Gastrocnemius medialis (tissue), 4 donors: ENCODE results near the gene PRR16. TPM values are rescaled to one million over a fixed set of nuclear protein-coding genes. Genes with fewer than 3 reads are reported as not detected.

Experiments
- ATAC-seq, 2 donors: fragments of 150-250 bp; one replicate each; pipeline ENCODE4 v1.9.1; 2016
- DNase-seq, 2 donors: peaks; one replicate each; pipeline ENCODE4 v3.0.0-alpha.2; 2019
- H3K27ac ChIP-seq, 4 donors: fragments of 200-600 bp; sonication (generic); 1 replicate in 1 of 4; 2 replicates in 3 of 4; pipeline ENCODE4 v1.5.1; 2016 to 2018; ENCODE audit warnings: mild to moderate bottlenecking in 2 of 4, moderate library complexity in 1 of 4
- H3K27me3 ChIP-seq, 3 donors: fragments of 200-600 bp; sonication (generic) in 2 of 3; 1 replicate in 1 of 3; 2 replicates in 2 of 3; pipeline versions ENCODE4 v1.5.1 to v1.6.0; 2016 to 2019; ENCODE audit warnings: mild to moderate bottlenecking in 1 of 3, moderate library complexity in 1 of 3
- H3K36me3 ChIP-seq, 2 donors: fragments of 200-600 bp; sonication (generic) in 1 of 2; one replicate each; pipeline ENCODE4 v1.5.1; 2017 to 2018
- H3K4me1 ChIP-seq, 2 donors: fragments of 200-600 bp; sonication (generic) in 1 of 2; one replicate each; pipeline ENCODE4 v1.5.1; 2016 to 2017; ENCODE audit warnings: mild to moderate bottlenecking in 2 of 2
- H3K4me3 ChIP-seq, 4 donors: fragments of 200-600 bp; sonication (generic) in 3 of 4; 1 replicate in 1 of 4; 2 replicates in 3 of 4; pipeline ENCODE4 v1.5.1; 2016 to 2019; ENCODE audit warnings: mild to moderate bottlenecking in 2 of 4
- H3K9me3 ChIP-seq, 3 donors: fragments of 200-600 bp; sonication (generic) in 2 of 3; 1 replicate in 1 of 3; 2 replicates in 2 of 3; pipeline ENCODE4 v1.5.1; 2016 to 2019
- POLR2A ChIP-seq, 2 donors: fragments of 450-650 bp; IDR thresholded peaks; one replicate each; pipeline ENCODE4 v1.6.1; 2017; ENCODE audit warnings: antibody characterized with exemption in 2 of 2, mild to moderate bottlenecking in 2 of 2, moderate library complexity in 2 of 2
- in situ Hi-C, 4 donors: fragments of 200-750 bp; cut with MboI; loops; one replicate each; pipeline versions ENCODE4 v1.15.0 to v1.8.0; 2017; ENCODE audit warnings: low sequenced_read_pairs in 4 of 4
- intact Hi-C: fragments of 100-400 bp; cut with DNase I; formaldehyde crosslinking; loops from one replicate; pipeline ENCODE4 v1.15.1; 2023; ENCODE audit warnings: low total_unique reads
- total RNA-seq, 4 donors: library from RNA; depleted of rRNA; stranded (reverse); fragments of >200 nt; gene quantifications; one replicate each; pipeline versions ENCODE4 v1.1.0 to v1.2.3, GENCODE V29; 2016
- TF ChIP-seq, protein P1 (sequence below), 5 experiments: fragments of 450-650 bp in 3 of 5; fragments of 200-600 bp in 2 of 5; sonication (generic) in 2 of 5; IDR thresholded peaks in 4 of 5; conservative IDR thresholded peaks in 1 of 5; 1 replicate in 4 of 5; 2 replicates in 1 of 5; pipeline ENCODE4 v1.5.1; 2016 to 2019; ENCODE audit warnings: antibody characterized with exemption in 5 of 5, mild to moderate bottlenecking in 3 of 5, moderate library complexity in 3 of 5

Gene PRR16
- total RNA-seq, 4 donors from 2014 or later, result 0.66 to 3.9 (median 2.6) TPM

DNA sequence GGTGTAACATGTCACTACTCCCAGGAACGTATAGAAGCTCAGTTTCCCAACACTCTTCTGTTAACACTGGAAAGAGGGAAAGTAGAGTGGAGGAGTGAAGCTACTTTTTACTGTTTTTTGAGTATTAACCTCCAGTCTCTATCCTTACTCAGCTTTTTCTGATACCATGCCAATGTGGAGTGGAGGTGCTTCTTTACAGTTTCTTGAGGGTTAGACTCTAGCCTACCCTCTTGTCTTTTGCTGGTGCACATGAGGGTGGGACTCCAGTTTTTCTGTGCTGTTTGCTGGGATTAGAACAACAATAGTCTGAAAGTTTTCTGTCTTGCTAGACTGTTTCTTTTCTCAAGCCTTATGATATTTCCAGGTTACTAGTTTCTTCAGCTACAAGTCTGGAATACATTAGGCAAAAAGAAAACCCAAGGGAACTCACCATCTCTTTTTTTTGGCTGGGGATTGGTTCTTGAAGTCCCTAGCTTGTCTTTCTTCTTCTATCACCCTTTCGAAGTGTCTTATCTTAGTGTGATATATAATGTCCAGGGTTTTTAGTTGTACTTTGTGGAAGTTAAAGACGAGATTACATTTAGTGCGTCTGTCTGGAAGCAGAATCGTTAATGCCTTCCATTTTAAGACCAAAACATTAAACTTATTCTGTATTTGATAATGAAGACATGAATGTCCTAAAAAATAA, 35.9 kb downstream of the PRR16 start:
- no peak for ATAC-seq
- no peak for DNase-seq
- Histone ChIP-seq H3K27ac (no peak overlapping the region), H3K4me3 (no peak overlapping the region), H3K27me3 (no peaks in the 10 kb centered on the region), H3K36me3 (no peaks in the 10 kb centered on the region), H3K9me3 (no peaks in the 10 kb centered on the region), H3K4me1 (no peaks in the 10 kb centered on the region)
- in situ Hi-C loops, result no loop called here
- intact Hi-C loops, result no loop called here
- TF ChIP-seq, protein P1, sequence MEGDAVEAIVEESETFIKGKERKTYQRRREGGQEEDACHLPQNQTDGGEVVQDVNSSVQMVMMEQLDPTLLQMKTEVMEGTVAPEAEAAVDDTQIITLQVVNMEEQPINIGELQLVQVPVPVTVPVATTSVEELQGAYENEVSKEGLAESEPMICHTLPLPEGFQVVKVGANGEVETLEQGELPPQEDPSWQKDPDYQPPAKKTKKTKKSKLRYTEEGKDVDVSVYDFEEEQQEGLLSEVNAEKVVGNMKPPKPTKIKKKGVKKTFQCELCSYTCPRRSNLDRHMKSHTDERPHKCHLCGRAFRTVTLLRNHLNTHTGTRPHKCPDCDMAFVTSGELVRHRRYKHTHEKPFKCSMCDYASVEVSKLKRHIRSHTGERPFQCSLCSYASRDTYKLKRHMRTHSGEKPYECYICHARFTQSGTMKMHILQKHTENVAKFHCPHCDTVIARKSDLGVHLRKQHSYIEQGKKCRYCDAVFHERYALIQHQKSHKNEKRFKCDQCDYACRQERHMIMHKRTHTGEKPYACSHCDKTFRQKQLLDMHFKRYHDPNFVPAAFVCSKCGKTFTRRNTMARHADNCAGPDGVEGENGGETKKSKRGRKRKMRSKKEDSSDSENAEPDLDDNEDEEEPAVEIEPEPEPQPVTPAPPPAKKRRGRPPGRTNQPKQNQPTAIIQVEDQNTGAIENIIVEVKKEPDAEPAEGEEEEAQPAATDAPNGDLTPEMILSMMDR (IDR thresholded peaks at IDR 0.05 in 4 of 5, conservative IDR thresholded peaks at IDR 0.05 in 1 of 5), result no peak
- TF ChIP-seq POLR2A (IDR thresholded peaks at IDR 0.05), result no peak

DNA sequence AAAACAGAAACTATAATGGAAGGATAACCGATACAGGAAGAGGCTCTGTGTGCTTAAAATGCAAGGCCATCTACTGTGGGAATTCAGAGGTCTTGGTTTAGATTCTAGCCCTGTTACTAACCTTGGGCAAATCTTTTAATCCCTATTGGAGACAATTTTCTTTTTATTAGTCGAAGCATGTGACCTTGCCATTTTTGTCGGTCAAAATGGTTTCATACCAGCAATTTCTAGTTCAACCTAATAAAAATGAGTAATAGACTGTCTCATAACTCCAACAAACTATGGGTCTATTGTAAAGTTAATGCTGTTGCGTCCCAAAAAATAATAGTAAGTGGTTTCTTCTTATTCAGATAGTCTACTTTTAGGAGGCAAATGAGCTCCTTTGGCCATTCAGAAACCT, 38.4 kb downstream of the PRR16 start:
- Histone ChIP-seq H3K36me3 (no peaks in the 10 kb centered on the region), H3K9me3 (no peaks in the 10 kb centered on the region), H3K27ac (no peak overlapping the region), H3K27me3 (no peaks in the 10 kb centered on the region), H3K4me3 (no peak overlapping the region), H3K4me1 (no peaks in the 10 kb centered on the region)
- DNase-seq, result no peak
- in situ Hi-C loops, result no loop called here
- intact Hi-C loops, result no loop called here
- TF ChIP-seq, protein P1 (IDR thresholded peaks at IDR 0.05 in 4 of 5, conservative IDR thresholded peaks at IDR 0.05 in 1 of 5), result no peak
- TF ChIP-seq POLR2A (IDR thresholded peaks at IDR 0.05), result no peak
- ATAC-seq, result no peak

DNA sequence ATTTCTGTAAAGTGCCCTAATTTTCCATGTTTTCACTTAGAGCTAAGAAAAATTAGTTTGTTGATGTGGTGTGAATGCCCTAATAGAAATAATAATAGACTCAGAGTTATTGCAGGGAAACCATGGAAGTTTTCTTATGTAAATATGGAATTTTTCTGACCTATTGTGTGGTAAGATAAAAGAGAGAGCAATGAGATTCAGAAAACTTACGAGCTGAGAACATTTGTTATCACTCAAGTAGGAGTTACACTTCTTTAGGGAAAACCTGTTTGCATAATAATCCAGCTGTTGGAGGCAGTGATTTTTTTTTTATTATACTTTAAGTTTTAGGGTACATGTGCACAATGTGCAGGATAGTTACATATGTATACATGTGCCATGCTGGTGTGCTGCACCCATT, 39.2 kb downstream of the PRR16 start:
- no peak for TF ChIP-seq POLR2A (IDR thresholded peaks at IDR 0.05)
- TF ChIP-seq, protein P1 (IDR thresholded peaks at IDR 0.05 in 4 of 5, conservative IDR thresholded peaks at IDR 0.05 in 1 of 5), result no peak
- intact Hi-C loops (no loop called here), in situ Hi-C loops (no loop called here)
- no peaks in the 10 kb centered on the region for H3K4me1 ChIP-seq
- no peak overlapping the region for H3K4me3 ChIP-seq
- H3K27me3 ChIP-seq, result no peaks in the 10 kb centered on the region
- ATAC-seq (no peak), DNase-seq (no peak)
- no peaks in the 10 kb centered on the region for H3K9me3 ChIP-seq
- H3K27ac ChIP-seq, result no peak overlapping the region
- H3K36me3 ChIP-seq, result no peaks in the 10 kb centered on the region

DNA sequence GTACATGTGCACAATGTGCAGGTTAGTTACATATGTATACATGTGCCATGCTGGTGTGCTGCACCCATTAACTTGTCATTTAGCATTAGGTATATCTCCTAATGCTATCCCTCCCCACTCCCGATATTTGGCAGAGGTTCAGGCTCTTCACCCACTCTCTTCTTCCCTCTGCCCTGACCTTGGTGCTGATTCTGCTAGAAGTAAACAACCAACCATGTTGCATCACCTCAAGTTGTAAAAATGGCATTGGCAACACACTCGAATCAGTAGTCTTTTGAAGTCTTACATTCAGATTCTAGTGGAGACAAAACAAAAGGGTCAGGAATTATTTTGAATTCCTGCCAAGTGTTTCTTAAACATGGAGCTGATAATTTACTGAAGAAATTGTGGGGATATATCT, 40.0 kb downstream of the PRR16 start:
- in situ Hi-C loops (no loop called here), intact Hi-C loops (no loop called here)
- no peak overlapping the region for H3K27ac ChIP-seq

More for the DNA sequence above, 40.0 kb downstream of the PRR16 start:
- TF ChIP-seq, protein P1 (IDR thresholded peaks at IDR 0.05 in 4 of 5, conservative IDR thresholded peaks at IDR 0.05 in 1 of 5), result no peak
- TF ChIP-seq POLR2A (IDR thresholded peaks at IDR 0.05), result no peak
- H3K36me3 ChIP-seq, result no peaks in the 10 kb centered on the region
- DNase-seq (no peak), ATAC-seq (no peak)
- H3K9me3 ChIP-seq, result no peaks in the 10 kb centered on the region
- H3K4me1 ChIP-seq, result no peaks in the 10 kb centered on the region
- H3K4me3 ChIP-seq, result no peak overlapping the region
- no peaks in the 10 kb centered on the region for H3K27me3 ChIP-seq
